OCI-LY3 (cell line): ENCODE measurements around the gene PIERCE2.

ENCODE experiments used
- CTCF ChIP-seq: fragments of 200-600, 300-600 bp; sonication (generic); IDR thresholded peaks from 2 replicates; pipeline ENCODE4 v1.5.1; 2014; ENCODE audit warnings: antibody characterized with exemption, low read length, low read depth
- EZH2phosphoT487 ChIP-seq: fragments of 200-600 bp; shearing (Covaris generic); IDR thresholded peaks from 2 replicates; pipeline ENCODE4 v1.6.1; 2018; ENCODE audit warnings: antibody characterized with exemption, mixed run types, low read depth

- no peak for TF ChIP-seq CTCF
- TF ChIP-seq EZH2phosphoT487 = no peak
Measured at GRCh38 chr15:55387027-55387426, 21.3 kb upstream of the PIERCE2 start.
